ENCODE measurements around the gene CXCL16.

CXCL16 gene

DNA sequence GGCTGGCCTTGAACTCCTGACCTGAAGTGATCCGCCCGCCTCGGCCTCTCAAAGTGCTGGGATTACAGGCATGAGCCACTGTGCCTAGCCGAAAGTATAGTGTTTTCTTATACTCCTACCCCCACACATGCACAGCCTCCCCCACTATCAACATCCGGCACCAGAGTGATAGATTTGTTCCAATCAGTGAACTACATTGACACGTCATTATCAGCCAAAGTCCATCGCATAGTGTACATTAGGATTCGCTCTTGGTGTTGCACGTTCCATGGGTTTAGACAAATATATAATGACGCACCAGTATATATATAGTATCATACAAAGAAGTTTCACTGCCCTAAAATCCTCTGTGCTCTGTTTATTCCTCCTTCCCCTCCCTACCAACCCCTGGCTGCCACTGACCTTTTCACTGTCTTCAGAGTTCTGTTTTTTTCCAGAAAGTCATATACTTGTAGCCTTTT lies 20.1 kb upstream of the CXCL16 start:
- no peaks in the 10 kb centered on the region for H3K79me2 ChIP-seq (ENCODE audit: control insufficient read depth, insufficient read depth, low read length)
- no peak overlapping the region for H3K27ac ChIP-seq (ENCODE audit: low read depth, low read length)
- no peak overlapping the region for H3K9ac ChIP-seq (ENCODE audit: low read length)
- H3K27me3 ChIP-seq (ENCODE audit: insufficient read depth, low read length, poor library complexity): no peaks in the 10 kb centered on the region
- H3K4me3 ChIP-seq (ENCODE audit: low read length): no peak overlapping the region
- H4K5ac ChIP-seq (ENCODE audit: low read length): no peak overlapping the region
- no peak overlapping the region for H3K4me2 ChIP-seq (ENCODE audit: low read length)
- no peaks in the 10 kb centered on the region for H3K36me3 ChIP-seq (ENCODE audit: control insufficient read depth, insufficient read depth, low read length)
- H3K18ac ChIP-seq (ENCODE audit: low read length): no peak overlapping the region
- H4K8ac ChIP-seq (ENCODE audit: low read depth, low read length): no peak overlapping the region
- H3K56ac ChIP-seq (ENCODE audit: low read length): no peak overlapping the region
- no peak for DNase-seq
- H2AK5ac ChIP-seq (ENCODE audit: low read length): no peak overlapping the region
- H3K23ac ChIP-seq (ENCODE audit: low read length): no peak overlapping the region
- H2BK15ac ChIP-seq (replicated peaks; ENCODE audit: low read depth): no peak overlapping the region
- no peak overlapping the region for H3K4ac ChIP-seq (ENCODE audit: low read depth, low read length)
- no CpG with 5 or more reads among the region's 10 CpGs for WGBS (ENCODE audit: extremely low coverage, insufficient coverage, low lambda C conversion rate)
- no peak overlapping the region for H2BK120ac ChIP-seq (ENCODE audit: low read depth, low read length)
- no peak overlapping the region for H2BK5ac ChIP-seq (ENCODE audit: low read length)
- H3K4me1 ChIP-seq (ENCODE audit: control insufficient read depth, low read depth, low read length): no peaks in the 10 kb centered on the region
- no peaks in the 10 kb centered on the region for H3K79me1 ChIP-seq (ENCODE audit: low read length)

DNA sequence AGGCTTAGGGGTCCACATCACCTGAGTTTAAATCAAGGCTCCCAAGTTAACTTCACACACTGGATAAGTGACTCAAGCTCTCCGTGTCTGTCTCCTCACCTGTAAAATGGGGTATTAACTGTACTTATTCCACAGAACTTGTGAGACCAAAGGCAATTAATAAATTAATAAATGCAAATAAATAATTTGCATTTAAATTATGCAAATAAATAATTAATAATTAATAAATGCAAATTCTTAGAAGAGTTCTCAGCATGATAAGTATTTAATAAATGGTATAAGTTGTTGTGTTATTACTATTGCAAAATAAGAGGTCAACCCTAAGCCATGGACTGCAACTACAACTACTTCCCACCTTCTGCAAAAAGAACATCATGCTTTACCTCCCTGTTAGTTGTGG lies 13.7 kb upstream of the CXCL16 start:
- WGBS (ENCODE audit: extremely low coverage, insufficient coverage, low lambda C conversion rate): no CpG with 5 or more reads among the region's 1 CpG
- Histone ChIP-seq H3K56ac (ENCODE audit: low read length) (no peak overlapping the region), H3K4me1 (ENCODE audit: control insufficient read depth, low read depth, low read length) (no peaks in the 10 kb centered on the region)

DNA sequence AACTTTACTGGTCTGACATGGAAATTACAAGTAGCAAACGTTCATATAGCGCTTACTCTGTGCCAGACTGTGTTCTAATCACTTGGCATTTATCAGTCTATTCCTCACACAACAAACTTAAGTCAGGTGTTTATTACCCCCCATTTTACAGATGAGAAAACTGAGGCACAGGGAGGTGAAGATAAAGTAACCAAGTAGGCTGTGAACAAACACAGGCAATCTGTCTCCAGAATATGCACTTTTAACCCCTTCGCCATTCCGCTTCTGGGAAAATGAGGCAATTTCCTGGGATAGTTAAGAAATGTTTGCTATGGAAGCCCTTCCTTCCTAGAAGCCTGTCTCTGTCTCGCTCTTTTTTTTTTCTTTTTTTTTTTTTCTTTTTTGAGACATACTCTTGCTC lies 12.2 kb upstream of the CXCL16 start:
- H3K4me2 ChIP-seq (ENCODE audit: low read length): no peak overlapping the region
- H2BK5ac ChIP-seq (ENCODE audit: low read length): no peak overlapping the region
- H3K79me2 ChIP-seq (ENCODE audit: control insufficient read depth, insufficient read depth, low read length): no peaks in the 10 kb centered on the region
- H2AK5ac ChIP-seq (ENCODE audit: low read length): no peak overlapping the region
- no peak overlapping the region for H3K23ac ChIP-seq (ENCODE audit: low read length)
- no CpG with 5 or more reads among the region's 5 CpGs for WGBS (ENCODE audit: extremely low coverage, insufficient coverage, low lambda C conversion rate)
- H2BK15ac ChIP-seq (replicated peaks; ENCODE audit: low read depth): no peak overlapping the region
- no peaks in the 10 kb centered on the region for H3K27me3 ChIP-seq (ENCODE audit: insufficient read depth, low read length, poor library complexity)
- no peak overlapping the region for H3K4me3 ChIP-seq (ENCODE audit: low read length)
- no peak overlapping the region for H3K27ac ChIP-seq (ENCODE audit: low read depth, low read length)
- H3K18ac ChIP-seq (ENCODE audit: low read length): no peak overlapping the region
- no peak for DNase-seq
- no peaks in the 10 kb centered on the region for H3K4me1 ChIP-seq (ENCODE audit: control insufficient read depth, low read depth, low read length)
- no peak overlapping the region for H4K8ac ChIP-seq (ENCODE audit: low read depth, low read length)
- H2BK120ac ChIP-seq (ENCODE audit: low read depth, low read length): no peak overlapping the region
- H3K79me1 ChIP-seq (ENCODE audit: low read length): no peaks in the 10 kb centered on the region
- H4K5ac ChIP-seq (ENCODE audit: low read length): no peak overlapping the region
- H3K4ac ChIP-seq (ENCODE audit: low read depth, low read length): no peak overlapping the region
- H3K56ac ChIP-seq (ENCODE audit: low read length): no peak overlapping the region
- no peak overlapping the region for H3K9ac ChIP-seq (ENCODE audit: low read length)
- H3K36me3 ChIP-seq (ENCODE audit: control insufficient read depth, insufficient read depth, low read length): no peaks in the 10 kb centered on the region

More for the DNA sequence above, 13.7 kb upstream of the CXCL16 start:
- no peak for DNase-seq
- no peak overlapping the region for H3K4me2 ChIP-seq (ENCODE audit: low read length)
- H3K79me1 ChIP-seq (ENCODE audit: low read length): no peaks in the 10 kb centered on the region
- no peaks in the 10 kb centered on the region for H3K27me3 ChIP-seq (ENCODE audit: insufficient read depth, low read length, poor library complexity)
- H3K4ac ChIP-seq (ENCODE audit: low read depth, low read length): no peak overlapping the region
- H3K79me2 ChIP-seq (ENCODE audit: control insufficient read depth, insufficient read depth, low read length): no peaks in the 10 kb centered on the region
- H3K27ac ChIP-seq (ENCODE audit: low read depth, low read length): no peak overlapping the region
- H2BK15ac ChIP-seq (replicated peaks; ENCODE audit: low read depth): no peak overlapping the region
- H2AK5ac ChIP-seq (ENCODE audit: low read length): no peak overlapping the region
- H3K4me3 ChIP-seq (ENCODE audit: low read length): no peak overlapping the region
- H3K36me3 ChIP-seq (ENCODE audit: control insufficient read depth, insufficient read depth, low read length): no peaks in the 10 kb centered on the region
- no peak overlapping the region for H2BK5ac ChIP-seq (ENCODE audit: low read length)
- no peak overlapping the region for H3K9ac ChIP-seq (ENCODE audit: low read length)
- no peak overlapping the region for H3K23ac ChIP-seq (ENCODE audit: low read length)
- H3K18ac ChIP-seq (ENCODE audit: low read length): no peak overlapping the region
- H2BK120ac ChIP-seq (ENCODE audit: low read depth, low read length): no peak overlapping the region
- no peak overlapping the region for H4K8ac ChIP-seq (ENCODE audit: low read depth, low read length)
- no peak overlapping the region for H4K5ac ChIP-seq (ENCODE audit: low read length)

DNA sequence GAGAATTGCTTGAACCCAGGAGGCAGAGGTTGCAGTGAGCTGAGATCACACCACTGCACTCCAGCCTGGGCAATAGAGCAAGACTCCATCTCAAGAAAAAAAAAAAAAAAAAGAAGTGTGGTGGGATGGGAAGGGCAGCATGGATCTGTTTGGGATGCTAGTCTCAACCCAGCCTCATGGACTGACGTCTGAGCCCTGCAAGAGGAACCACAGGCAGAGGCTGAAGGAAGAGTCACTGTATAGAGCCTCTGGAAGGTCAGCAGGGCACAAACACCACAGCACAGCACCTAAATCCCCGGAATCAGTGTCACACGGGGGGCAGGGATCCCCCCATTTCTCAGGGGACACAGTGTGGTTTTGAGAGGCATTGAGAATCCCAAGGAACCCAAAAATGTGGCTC lies 10.9 kb upstream of the CXCL16 start:
- no peak overlapping the region for H2AK5ac ChIP-seq (ENCODE audit: low read length)
- H3K56ac ChIP-seq (ENCODE audit: low read length): no peak overlapping the region
- H3K23ac ChIP-seq (ENCODE audit: low read length): no peak overlapping the region
- no peak overlapping the region for H3K4ac ChIP-seq (ENCODE audit: low read depth, low read length)
- H2BK120ac ChIP-seq (ENCODE audit: low read depth, low read length): no peak overlapping the region
- H3K79me1 ChIP-seq (ENCODE audit: low read length): no peaks in the 10 kb centered on the region
- no peak for DNase-seq
- no peak overlapping the region for H2BK5ac ChIP-seq (ENCODE audit: low read length)
- H2BK15ac ChIP-seq (replicated peaks; ENCODE audit: low read depth): no peak overlapping the region
- no peaks in the 10 kb centered on the region for H3K79me2 ChIP-seq (ENCODE audit: control insufficient read depth, insufficient read depth, low read length)
- no peak overlapping the region for H3K18ac ChIP-seq (ENCODE audit: low read length)
- H3K9ac ChIP-seq (ENCODE audit: low read length): no peak overlapping the region
- no peaks in the 10 kb centered on the region for H3K4me1 ChIP-seq (ENCODE audit: control insufficient read depth, low read depth, low read length)
- no peak overlapping the region for H3K4me2 ChIP-seq (ENCODE audit: low read length)
- WGBS (ENCODE audit: extremely low coverage, insufficient coverage, low lambda C conversion rate): no CpG with 5 or more reads among the region's 3 CpGs
- H3K36me3 ChIP-seq (ENCODE audit: control insufficient read depth, insufficient read depth, low read length): no peaks in the 10 kb centered on the region
- no peak overlapping the region for H4K5ac ChIP-seq (ENCODE audit: low read length)
- no peak overlapping the region for H4K8ac ChIP-seq (ENCODE audit: low read depth, low read length)
- no peak overlapping the region for H3K27ac ChIP-seq (ENCODE audit: low read depth, low read length)
- no peak overlapping the region for H3K4me3 ChIP-seq (ENCODE audit: low read length)
- no peaks in the 10 kb centered on the region for H3K27me3 ChIP-seq (ENCODE audit: insufficient read depth, low read length, poor library complexity)

DNA sequence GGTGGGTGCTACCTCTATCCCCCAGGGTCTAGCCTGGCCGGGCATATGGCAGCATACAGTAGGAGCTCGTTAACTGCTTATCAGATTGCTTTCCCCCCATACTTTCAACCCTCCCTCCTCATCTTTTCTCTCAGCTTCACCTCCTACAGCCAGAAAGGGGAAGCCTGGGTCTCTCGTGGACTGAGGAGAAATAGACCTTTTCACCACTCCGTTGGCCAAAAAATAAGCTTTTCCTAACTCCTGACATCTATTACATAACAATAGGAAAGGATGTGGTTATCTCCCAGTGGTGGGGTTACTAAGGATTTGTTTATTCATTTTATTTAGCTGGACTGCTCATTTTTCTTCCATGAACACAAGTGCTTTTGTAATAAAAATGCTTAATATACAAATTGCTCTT lies 9.0 kb upstream of the CXCL16 start:
- no peak overlapping the region for H2AK5ac ChIP-seq (ENCODE audit: low read length)

DNA sequence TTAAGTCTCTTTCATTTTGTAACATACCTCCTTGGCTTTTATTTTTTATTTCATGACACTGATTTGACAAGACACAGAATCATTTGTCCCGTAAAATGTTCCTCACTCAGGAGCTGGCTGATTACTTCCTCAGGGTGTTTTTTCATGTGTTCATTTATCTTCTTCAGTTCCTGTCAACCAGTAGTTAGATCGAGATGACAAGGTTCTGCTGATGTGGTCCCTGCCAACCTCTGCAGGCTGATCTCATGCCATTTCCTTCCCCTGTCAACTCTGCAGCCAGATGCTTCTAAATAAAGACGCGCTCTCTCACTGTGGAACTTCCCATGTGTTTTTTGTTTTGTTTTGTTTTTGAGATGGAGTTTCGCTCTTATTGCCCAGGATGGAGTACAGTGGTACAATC lies 8.1 kb upstream of the CXCL16 start:
- Histone ChIP-seq H3K4ac (ENCODE audit: low read depth, low read length) (no peak overlapping the region), H3K18ac (ENCODE audit: low read length) (no peak overlapping the region), H2BK15ac (replicated peaks; ENCODE audit: low read depth) (no peak overlapping the region), H3K79me2 (ENCODE audit: control insufficient read depth, insufficient read depth, low read length) (no peaks in the 10 kb centered on the region), H3K56ac (ENCODE audit: low read length) (no peak overlapping the region), H3K79me1 (ENCODE audit: low read length) (no peaks in the 10 kb centered on the region), H4K8ac (ENCODE audit: low read depth, low read length) (no peak overlapping the region), H2BK120ac (ENCODE audit: low read depth, low read length) (no peak overlapping the region), H4K5ac (ENCODE audit: low read length) (no peak overlapping the region), H3K27me3 (ENCODE audit: insufficient read depth, low read length, poor library complexity) (no peaks in the 10 kb centered on the region), H3K4me3 (ENCODE audit: low read length) (no peak overlapping the region), H2BK5ac (ENCODE audit: low read length) (no peak overlapping the region), H3K36me3 (ENCODE audit: control insufficient read depth, insufficient read depth, low read length) (no peaks in the 10 kb centered on the region), H2AK5ac (ENCODE audit: low read length) (no peak overlapping the region), H3K23ac (ENCODE audit: low read length) (no peak overlapping the region), H3K4me1 (ENCODE audit: control insufficient read depth, low read depth, low read length) (no peaks in the 10 kb centered on the region), H3K27ac (ENCODE audit: low read depth, low read length) (no peak overlapping the region), H3K9ac (ENCODE audit: low read length) (no peak overlapping the region), H3K4me2 (ENCODE audit: low read length) (no peak overlapping the region)
- no CpG with 5 or more reads among the region's 5 CpGs for WGBS (ENCODE audit: extremely low coverage, insufficient coverage, low lambda C conversion rate)
- no peak for DNase-seq

More for the DNA sequence above, 9.0 kb upstream of the CXCL16 start:
- H2BK120ac ChIP-seq (ENCODE audit: low read depth, low read length): no peak overlapping the region
- H4K8ac ChIP-seq (ENCODE audit: low read depth, low read length): no peak overlapping the region
- no peak overlapping the region for H2BK5ac ChIP-seq (ENCODE audit: low read length)
- no peaks in the 10 kb centered on the region for H3K36me3 ChIP-seq (ENCODE audit: control insufficient read depth, insufficient read depth, low read length)
- H3K18ac ChIP-seq (ENCODE audit: low read length): no peak overlapping the region
- H3K4me3 ChIP-seq (ENCODE audit: low read length): no peak overlapping the region
- H3K79me1 ChIP-seq (ENCODE audit: low read length): no peaks in the 10 kb centered on the region
- no peak overlapping the region for H3K4me2 ChIP-seq (ENCODE audit: low read length)
- H3K56ac ChIP-seq (ENCODE audit: low read length): no peak overlapping the region
- no CpG with 5 or more reads among the region's 4 CpGs for WGBS (ENCODE audit: extremely low coverage, insufficient coverage, low lambda C conversion rate)
- H3K79me2 ChIP-seq (ENCODE audit: control insufficient read depth, insufficient read depth, low read length): no peaks in the 10 kb centered on the region
- H3K9ac ChIP-seq (ENCODE audit: low read length): no peak overlapping the region
- H3K23ac ChIP-seq (ENCODE audit: low read length): no peak overlapping the region
- H4K5ac ChIP-seq (ENCODE audit: low read length): no peak overlapping the region
- H3K4me1 ChIP-seq (ENCODE audit: control insufficient read depth, low read depth, low read length): no peaks in the 10 kb centered on the region
- H3K27me3 ChIP-seq (ENCODE audit: insufficient read depth, low read length, poor library complexity): no peaks in the 10 kb centered on the region
- H3K4ac ChIP-seq (ENCODE audit: low read depth, low read length): no peak overlapping the region
- no peak overlapping the region for H2BK15ac ChIP-seq (replicated peaks; ENCODE audit: low read depth)
- no peak overlapping the region for H3K27ac ChIP-seq (ENCODE audit: low read depth, low read length)
- no peak for DNase-seq
